Erythroblast (primary cell): Measurements from ENCODE around the gene HFE.

Experiments
- DNase-seq, 2 experiments: peaks; one replicate each; lab custom pipeline; 2025; lab: John Stamatoyannopoulos, UW
- GATA1 ChIP-seq: IDR thresholded peaks from 2 replicates; pipeline ENCODE4 v1.6.1; 2011; ENCODE audit warnings: low read depth, mild to moderate bottlenecking, control low read depth, low read length, moderate library complexity
- POLR2A ChIP-seq: IDR thresholded peaks from 2 replicates; pipeline ENCODE4 v1.6.1; 2011; ENCODE audit warnings: mild to moderate bottlenecking, low read length

HFE gene

DNA sequence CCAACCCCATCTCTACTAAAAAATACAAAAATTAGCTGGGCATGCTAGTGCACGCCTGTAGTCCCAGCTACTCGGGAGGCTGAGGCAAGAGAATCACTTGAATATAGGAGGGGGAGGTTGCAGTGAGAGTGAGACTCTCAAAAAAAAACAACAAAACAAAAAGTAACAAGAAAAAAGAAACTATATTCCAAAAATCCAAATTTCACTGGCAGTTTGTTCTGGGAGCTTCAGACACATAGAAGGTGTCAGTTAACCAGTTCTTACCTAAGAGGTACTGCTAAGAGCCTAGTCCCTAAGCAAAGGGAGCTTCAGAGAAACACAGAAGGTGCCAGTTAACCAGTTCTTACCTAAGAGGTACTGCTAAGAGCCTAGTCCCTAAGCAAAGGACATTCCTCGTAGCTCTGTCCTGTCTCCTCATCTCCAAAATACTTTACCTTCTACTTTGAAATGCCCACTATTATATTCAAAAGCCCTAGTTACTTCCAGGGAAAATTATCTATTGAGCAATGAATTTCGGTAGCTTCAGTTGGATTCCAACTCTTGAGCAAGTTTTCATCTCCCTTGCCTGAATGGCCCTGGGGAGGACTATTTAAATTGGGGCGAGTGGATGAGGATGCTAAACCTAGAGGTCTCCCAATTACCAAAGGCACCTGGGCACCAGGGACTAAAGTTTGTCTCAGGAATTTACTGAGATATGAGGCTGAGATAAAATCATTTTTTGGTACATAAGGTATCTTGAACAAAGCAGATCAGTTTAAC lies 41.0 kb downstream of the HFE start:
- peak; percentile 31 for TF ChIP-seq POLR2A
- no peak for TF ChIP-seq GATA1
- DNase-seq = no peak

DNA sequence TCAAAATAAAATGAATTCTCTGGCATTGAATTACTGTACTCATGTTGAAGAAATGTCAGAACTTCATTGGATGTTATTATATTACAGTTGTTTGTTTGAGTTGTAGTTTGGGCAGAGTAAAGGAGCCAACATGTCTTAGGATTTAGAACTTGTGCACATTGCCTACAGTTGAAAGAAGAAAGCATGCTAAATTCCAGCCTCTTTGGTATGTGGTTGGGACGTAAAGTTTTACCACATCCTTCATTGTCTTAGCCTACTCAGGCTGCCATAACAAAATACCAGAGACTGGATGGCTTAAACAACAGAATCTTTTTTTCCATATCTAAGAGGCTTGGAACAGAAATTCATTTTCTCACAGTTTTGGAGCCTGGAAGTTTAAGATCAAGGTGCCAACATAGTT lies 42.4 kb downstream of the HFE start:
- DNase-seq = no peak
- no peak for TF ChIP-seq GATA1
- no peak for TF ChIP-seq POLR2A

DNA sequence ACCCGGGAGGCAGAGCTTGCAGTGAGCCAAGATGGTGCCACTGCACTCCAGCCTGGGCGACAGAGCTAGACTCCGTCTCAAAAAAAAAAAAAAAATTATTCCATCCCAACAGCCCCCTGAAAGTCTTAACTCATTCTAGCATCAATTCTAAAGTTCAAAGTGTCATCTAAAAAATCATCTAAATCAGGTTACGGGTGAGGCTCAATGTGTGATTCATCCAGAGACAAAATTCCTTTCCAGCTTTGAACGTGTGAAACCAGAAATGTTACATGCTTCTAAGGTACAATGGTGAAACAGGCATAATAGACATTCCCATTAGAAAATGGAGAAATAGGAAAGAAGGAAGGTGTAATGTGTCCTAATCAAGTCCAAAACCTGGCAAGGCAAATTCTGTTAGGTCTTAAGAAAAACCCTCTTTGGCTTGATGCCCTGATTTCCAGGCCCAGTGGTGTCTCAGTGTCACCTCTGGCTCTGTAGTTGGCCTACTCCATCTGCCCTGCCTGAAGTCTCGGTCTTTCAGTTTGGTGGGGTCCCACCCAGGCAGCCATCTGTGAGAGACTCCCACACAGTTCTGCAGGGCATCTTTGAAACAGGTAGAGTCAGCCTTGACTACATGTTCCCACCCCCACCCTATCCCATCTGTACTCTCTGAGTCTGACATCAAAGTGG lies 43.5 kb downstream of the HFE start:
- no peak for DNase-seq
- no peak for TF ChIP-seq POLR2A
- no peak for TF ChIP-seq GATA1

DNA sequence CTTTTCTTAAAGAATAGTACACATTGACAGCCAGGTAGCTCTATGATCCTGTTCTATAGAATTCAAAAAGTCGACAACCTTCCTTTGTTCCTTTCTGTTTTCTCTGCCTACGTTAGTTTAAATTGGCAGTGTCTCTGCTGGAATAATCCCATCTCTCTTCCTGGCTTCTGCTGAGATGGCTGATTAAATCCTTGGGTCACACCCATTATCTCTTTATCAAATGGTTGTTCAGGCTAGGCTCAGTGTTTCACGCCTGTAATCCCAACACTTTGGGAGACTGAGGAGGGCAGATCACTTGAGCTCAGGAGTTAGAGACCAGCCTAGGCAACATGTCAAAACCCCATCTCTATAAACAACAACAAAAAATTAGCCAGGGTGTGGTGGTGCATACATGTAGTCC lies 44.4 kb downstream of the HFE start:
- no peak for DNase-seq
- TF ChIP-seq GATA1 = no peak
- no peak for TF ChIP-seq POLR2A

DNA sequence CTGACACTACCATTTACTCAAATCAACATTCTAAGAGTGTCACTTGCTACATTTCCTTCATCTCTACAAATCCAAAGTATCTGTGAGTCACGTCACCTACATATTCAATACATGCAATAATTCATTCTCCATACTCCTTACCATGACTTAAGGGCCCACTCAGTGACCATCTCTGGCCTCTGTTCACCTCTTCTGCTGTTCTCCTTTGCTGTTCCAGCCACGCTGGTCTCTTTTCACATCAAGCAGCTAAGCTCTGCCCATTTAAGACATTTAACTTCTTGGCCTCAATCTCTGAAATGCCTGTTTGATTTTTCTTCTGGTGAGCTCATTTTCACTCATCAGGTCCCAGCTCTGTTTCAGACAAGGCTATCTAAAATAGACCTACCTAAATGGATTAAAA lies 46.5 kb downstream of the HFE start:
- no peak for TF ChIP-seq GATA1
- TF ChIP-seq POLR2A = no peak
- DNase-seq = no peak

DNA sequence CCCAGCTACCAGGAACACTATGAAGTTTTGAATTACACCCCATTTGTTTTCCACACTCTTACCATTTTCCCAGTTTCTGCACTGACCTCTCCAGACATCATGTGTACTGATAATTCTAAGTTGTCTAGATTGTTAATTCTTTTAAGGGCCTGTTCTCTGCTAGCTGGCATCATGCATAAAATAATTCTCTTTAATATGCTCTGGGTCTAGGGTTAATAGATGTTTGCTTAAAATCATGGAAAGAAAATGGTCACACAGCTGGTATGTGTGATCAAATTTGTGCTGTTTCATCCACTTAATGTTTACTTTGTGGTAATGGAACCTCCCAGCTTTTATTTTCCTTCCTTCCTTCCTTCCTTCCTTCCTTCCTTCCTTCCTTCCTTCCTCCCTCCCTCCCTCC lies 49.1 kb downstream of the HFE start:
- TF ChIP-seq GATA1 (no peak), POLR2A (no peak)
- no peak for DNase-seq

DNA sequence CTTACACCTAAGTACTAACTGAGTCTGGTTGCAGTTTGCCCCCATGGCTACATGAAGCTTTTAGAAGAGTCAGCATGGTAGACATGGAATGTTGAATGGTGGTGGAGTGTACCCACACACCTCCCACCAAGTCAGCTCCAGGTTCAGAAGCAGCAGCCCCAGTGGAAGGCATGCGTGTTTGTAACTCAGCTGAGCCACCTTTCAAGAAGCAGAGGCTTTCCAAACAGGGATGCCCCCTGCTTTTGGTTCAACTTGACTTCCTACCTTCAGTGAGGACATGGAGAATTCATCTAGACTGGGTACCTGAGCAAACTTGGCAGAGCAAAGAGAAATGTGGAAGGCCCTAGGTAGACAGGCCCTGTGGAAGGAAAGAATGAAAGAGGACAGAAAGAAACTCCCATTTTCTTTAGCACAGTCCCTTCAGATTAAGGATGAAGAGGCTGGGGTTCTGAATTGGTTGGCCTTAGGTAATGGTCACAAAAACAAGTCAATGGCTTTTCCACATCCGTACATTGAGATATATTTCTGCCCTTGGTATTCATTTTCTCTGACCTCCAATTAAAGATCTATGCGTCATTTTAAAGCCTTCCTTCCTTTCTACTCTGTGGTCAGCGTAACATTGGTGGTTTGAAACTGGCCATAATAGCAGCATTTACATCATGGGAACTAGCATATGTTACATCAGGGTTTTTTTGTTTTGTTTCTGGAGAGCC lies 53.2 kb downstream of the HFE start:
- no peak for DNase-seq
- TF ChIP-seq GATA1 (no peak), POLR2A (no peak)

DNA sequence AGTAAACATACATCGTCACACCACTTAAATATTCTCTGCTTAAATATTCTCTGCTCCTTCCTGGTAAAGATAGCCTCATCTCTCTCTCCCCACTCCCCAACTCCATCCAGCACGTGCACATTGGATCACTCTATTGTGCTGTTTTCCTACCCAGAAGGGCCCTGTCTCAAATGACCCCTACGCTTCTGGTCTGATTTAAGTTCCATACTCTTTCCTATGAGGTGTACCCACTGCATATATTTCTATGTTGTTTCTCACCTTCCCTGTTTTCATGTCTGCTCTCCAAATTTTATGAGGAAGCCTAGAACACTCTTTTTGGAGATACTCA lies 53.7 kb downstream of the HFE start:
- TF ChIP-seq POLR2A (no peak), GATA1 (no peak)
- DNase-seq = no peak

- DNase-seq = no peak
- TF ChIP-seq GATA1 (no peak), POLR2A (no peak)
These were observed 54.2 kb downstream of the HFE start for GRCh38 chr6:26141378-26141904.

GRCh38 chr6:26142026-26142425 lies 54.8 kb downstream of the HFE start:
- no peak for DNase-seq
- no peak for TF ChIP-seq GATA1
- no peak for TF ChIP-seq POLR2A
